Fibroblast of lung (primary cell): ENCODE data around the gene CCP110.

Source experiments
- EZH2 ChIP-seq: IDR thresholded peaks from 2 replicates; pipeline ENCODE4 v1.5.1; 2012; ENCODE audit warnings: low read length, control low read depth, mild to moderate bottlenecking; ENCODE audit errors: missing control alignments
- TF ChIP-seq, protein P1 (sequence below), 2 donors: IDR thresholded peaks in 1 of 2; conservative IDR thresholded peaks in 1 of 2; 1 replicate in 1 of 2; 2 replicates in 1 of 2; pipeline ENCODE4 v1.5.1; 2011 to 2012; ENCODE audit warnings: low read length in 2 of 2, control low read depth in 1 of 2, inconsistent platforms in 1 of 2, low read depth in 1 of 2, mild to moderate bottlenecking in 1 of 2

DNA sequence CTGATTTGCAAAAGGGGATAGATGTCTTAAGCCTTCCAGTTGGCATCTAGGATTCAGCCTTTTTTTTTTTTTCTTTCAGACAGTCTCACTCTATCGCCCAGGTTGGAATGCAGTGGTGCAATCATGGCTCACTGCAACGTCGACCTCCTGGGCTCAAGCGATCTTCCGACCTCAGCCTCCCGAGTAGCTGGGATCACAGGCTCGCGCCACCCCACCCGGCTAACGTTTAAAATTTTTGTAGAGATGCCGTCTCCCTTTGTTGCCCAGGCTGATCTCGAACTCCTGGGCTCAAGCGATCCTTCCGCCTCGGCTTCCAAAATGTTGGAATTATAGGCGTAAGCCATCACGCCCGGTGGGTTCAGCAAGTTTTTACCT is 571 bp upstream of the CCP110 start:
- TF ChIP-seq, protein P1, sequence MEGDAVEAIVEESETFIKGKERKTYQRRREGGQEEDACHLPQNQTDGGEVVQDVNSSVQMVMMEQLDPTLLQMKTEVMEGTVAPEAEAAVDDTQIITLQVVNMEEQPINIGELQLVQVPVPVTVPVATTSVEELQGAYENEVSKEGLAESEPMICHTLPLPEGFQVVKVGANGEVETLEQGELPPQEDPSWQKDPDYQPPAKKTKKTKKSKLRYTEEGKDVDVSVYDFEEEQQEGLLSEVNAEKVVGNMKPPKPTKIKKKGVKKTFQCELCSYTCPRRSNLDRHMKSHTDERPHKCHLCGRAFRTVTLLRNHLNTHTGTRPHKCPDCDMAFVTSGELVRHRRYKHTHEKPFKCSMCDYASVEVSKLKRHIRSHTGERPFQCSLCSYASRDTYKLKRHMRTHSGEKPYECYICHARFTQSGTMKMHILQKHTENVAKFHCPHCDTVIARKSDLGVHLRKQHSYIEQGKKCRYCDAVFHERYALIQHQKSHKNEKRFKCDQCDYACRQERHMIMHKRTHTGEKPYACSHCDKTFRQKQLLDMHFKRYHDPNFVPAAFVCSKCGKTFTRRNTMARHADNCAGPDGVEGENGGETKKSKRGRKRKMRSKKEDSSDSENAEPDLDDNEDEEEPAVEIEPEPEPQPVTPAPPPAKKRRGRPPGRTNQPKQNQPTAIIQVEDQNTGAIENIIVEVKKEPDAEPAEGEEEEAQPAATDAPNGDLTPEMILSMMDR (conservative IDR thresholded peaks at IDR 0.05 in 1 of 2, IDR thresholded peaks at IDR 0.05 in 1 of 2; ENCODE audit: low read depth in 1 of 2, low read length in 2 of 2), result no peak
- TF ChIP-seq EZH2, result no peak
